GM23248 (cell line): Measurements from ENCODE around the gene LIMCH1.

Experiments used
- EZH2 ChIP-seq: fragments of 200-600 bp; sonication (generic); IDR thresholded peaks from 2 replicates; pipeline ENCODE4 v1.6.1; 2018; ENCODE audit warnings: antibody characterized with exemption, mild to moderate bottlenecking; ENCODE audit not compliant: insufficient read depth, poor library complexity, severe bottlenecking
- EZH2phosphoT487 ChIP-seq: fragments of 200-600 bp; sonication (generic); IDR thresholded peaks from 2 replicates; pipeline ENCODE4 v1.6.1; 2018; ENCODE audit warnings: antibody characterized with exemption, moderate library complexity, mild to moderate bottlenecking, low read depth; ENCODE audit not compliant: insufficient read depth

GRCh38 chr4:41638203-41638602 lies 100.2 kb downstream of the LIMCH1 start:
- TF ChIP-seq EZH2phosphoT487 (no peak), EZH2 (no peak)
